K562 (cell line): Measurements from ENCODE around the gene HSD17B13. TPM values are rescaled to one million over a fixed set of nuclear protein-coding genes. Genes with fewer than 3 reads are reported as not detected.

ENCODE experiments used
- ATAC-seq: fragments of 200-7000 bp; cut with Tn5 transposase; 3 replicates; pipeline ENCODE4 v1.9.1; 2020; ENCODE audit warnings: moderate library complexity
- BruUV-seq: library from RNA; stranded (reverse); fragments of 400-500 nt; replicated peaks from 2 replicates; lab custom pipeline; 2021; lab: Mats Ljungman, UMichigan
- CTCF ChIA-PET: fragments of 300-600 bp; formaldehyde crosslinking; extraction: SDS; loops from one replicate; lab custom pipeline; 2021; ENCODE audit warnings: low intra/inter-chr PET ratio; lab: Yijun Ruan, JAX
- POLR2A ChIA-PET: fragments of 300-600, 350-650 bp; sonication (Branson Sonifier 250); formaldehyde crosslinking; extraction: SDS; loops from one replicate; lab custom pipeline; 2021; ENCODE audit warnings: antibody characterized with exemption, inconsistent platforms; lab: Yijun Ruan, JAX
- DNase-seq, 4 experiments: peaks; one replicate each; pipeline versions ENCODE4 v3.0.0 to v3.0.0-alpha.2; 2011 to 2018; ENCODE audit warnings: low spot score in 3 of 4, mixed read lengths in 3 of 4; ENCODE audit errors: extremely low read depth in 1 of 4
- FAIRE-seq: peaks from 2 replicates; lab custom pipeline; 2011; peaks lifted over from hg19 to GRCh38; lab: Jason Lieb, UNC
- H2AFZ ChIP-seq: 2 replicates; pipeline ENCODE4 v1.6.0; 2011; ENCODE audit warnings: low read depth, low read length, control low read depth, inconsistent platforms
- H3K27ac ChIP-seq: fragments of 200-600 bp; 3 replicates; pipeline ENCODE4 v1.8.0; 2011; ENCODE audit warnings: low read depth, mild to moderate bottlenecking, control low read depth, inconsistent platforms, low read length, moderate library complexity, mixed read lengths; ENCODE audit errors: extremely low read depth
- H3K27me3 ChIP-seq, 2 experiments: fragments of 300-600 bp in 1 of 2; 2 replicates in 1 of 2; 3 replicates in 1 of 2; pipeline versions ENCODE4 v1.6.0 to v1.8.0; 2011; ENCODE audit warnings: inconsistent platforms in 2 of 2, low read length in 2 of 2, mild to moderate bottlenecking in 1 of 2, mixed read lengths in 1 of 2, moderate library complexity in 1 of 2; ENCODE audit not compliant: control insufficient read depth in 2 of 2, insufficient read depth in 2 of 2
- H3K36me3 ChIP-seq: fragments of 300-600 bp; 3 replicates; pipeline ENCODE4 v1.8.0; 2011; ENCODE audit warnings: mild to moderate bottlenecking, low read length, inconsistent platforms; ENCODE audit not compliant: control insufficient read depth, insufficient read depth
- H3K4me1 ChIP-seq, 2 experiments: fragments of 200-600 bp in 1 of 2; replicated peaks in 1 of 2; 2 replicates in 1 of 2; 3 replicates in 1 of 2; pipeline versions ENCODE4 v1.5.1 to v1.8.0; 2011; ENCODE audit warnings: inconsistent platforms in 2 of 2, low read length in 2 of 2, mild to moderate bottlenecking in 1 of 2, mixed read lengths in 1 of 2, moderate library complexity in 1 of 2; ENCODE audit not compliant: control insufficient read depth in 2 of 2, insufficient read depth in 2 of 2
- H3K4me2 ChIP-seq: 2 replicates; pipeline ENCODE4 v1.6.1; 2011; ENCODE audit warnings: low read length, control low read depth, inconsistent platforms, mixed read lengths; ENCODE audit not compliant: insufficient read depth
- H3K4me3 ChIP-seq: fragments of 200-600 bp; sonication (generic), shearing (Covaris generic); 2 replicates; pipeline ENCODE4 v1.5.1; 2016; ENCODE audit warnings: control low read depth, inconsistent platforms
- H3K79me2 ChIP-seq: fragments of 200-600 bp; 3 replicates; pipeline ENCODE4 v1.8.0; 2011; ENCODE audit warnings: low read length, inconsistent platforms; ENCODE audit not compliant: control insufficient read depth, insufficient read depth
- H3K9ac ChIP-seq, 2 experiments: 2 replicates each; pipeline versions ENCODE4 v1.6.0 to v1.6.1; 2011; ENCODE audit warnings: low read depth in 2 of 2, low read length in 2 of 2, control low read depth in 1 of 2, inconsistent platforms in 1 of 2, mild to moderate bottlenecking in 1 of 2, mixed read lengths in 1 of 2; ENCODE audit not compliant: insufficient read depth in 1 of 2
- H3K9me1 ChIP-seq: one replicate; pipeline ENCODE4 v1.6.0; 2011; ENCODE audit warnings: inconsistent platforms, mild to moderate bottlenecking, low read length, moderate library complexity; ENCODE audit not compliant: control insufficient read depth, insufficient read depth
- H3K9me3 ChIP-seq: replicated peaks from 2 replicates; pipeline ENCODE4 v1.5.1; 2011; ENCODE audit warnings: low read depth, low read length, inconsistent platforms; ENCODE audit not compliant: control insufficient read depth, insufficient read depth
- H4K20me1 ChIP-seq: replicated peaks from 2 replicates; pipeline ENCODE4 v1.6.1; 2011; ENCODE audit warnings: low read length, inconsistent platforms, mixed read lengths; ENCODE audit not compliant: control insufficient read depth, insufficient read depth
- CSDE1 ChIP-seq, 2 experiments: fragments of 450-650 bp; IDR thresholded peaks; 2 replicates each; pipeline ENCODE4 v1.6.1; 2016; ENCODE audit warnings: mild to moderate bottlenecking in 1 of 2
- ELK3 ChIP-seq: fragments of 450-650 bp; formaldehyde crosslinking; IDR thresholded peaks from 2 replicates; pipeline ENCODE4 v1.4.0; 2020; ENCODE audit warnings: mild to moderate bottlenecking
- PPARD ChIP-seq: fragments of 250-450 bp; sonication (Bioruptor Pico); IDR thresholded peaks from 2 replicates; pipeline ENCODE4 v1.8.0; 2022; ENCODE audit warnings: inconsistent platforms, mild to moderate bottlenecking, moderate library complexity
- SRF ChIP-seq, 2 experiments: fragments of 250-450, 450-650 bp in 1 of 2; sonication (Bioruptor Pico) in 1 of 2; sonication (generic) in 1 of 2; formaldehyde crosslinking; IDR thresholded peaks; 2 replicates each; pipeline versions ENCODE4 v1.5.0 to v1.5.1; 2020 to 2022; ENCODE audit warnings: mild to moderate bottlenecking in 1 of 2, missing genetic modification reagents in 1 of 2
- STAT5A ChIP-seq: IDR thresholded peaks from 2 replicates; pipeline ENCODE4 v1.6.1; 2012; ENCODE audit warnings: low read length, inconsistent platforms, borderline replicate concordance
- ZNF699 ChIP-seq: fragments of 250-450 bp; sonication (Bioruptor Pico); IDR thresholded peaks from 2 replicates; pipeline ENCODE4 v1.8.0; 2021; ENCODE audit warnings: mild to moderate bottlenecking, moderate library complexity; ENCODE audit not compliant: insufficient replicate concordance
- WGBS: fragments of 100-300 bp; shearing (Covaris generic); methylation state at CpG from one replicate; pipeline ENCODE4 v1.1.6; 2016; ENCODE audit warnings: low coverage, mixed read lengths; ENCODE audit not compliant: insufficient coverage; ENCODE audit errors: missing lambda C conversion rate; 5-methylcytosine and 5-hydroxymethylcytosine counted together
- in situ Hi-C: fragments of 300-500 bp; cut with MboI; formaldehyde crosslinking; loops from 4 replicates; pipeline ENCODE4 v1.15.0; 2018; ENCODE audit warnings: inconsistent platforms, mixed read lengths
- intact Hi-C: fragments of 100-400 bp; cut with micrococcal nuclease; formaldehyde crosslinking; loops from 2 replicates; pipeline ENCODE4 v1.14.2; 2022
- polyA plus RNA-seq, 8 experiments: library from polyadenylated mRNA; depleted of rRNA in 4 of 8; stranded (reverse) in 5 of 8; unstranded in 3 of 8; fragments of >200 nt; fragmentation: Nextera tagmentation in 2 of 8; fragmentation: Illumina TruSeq in 1 of 8; extraction: Ambion mirVana in 2 of 8; extraction: Trizol in 1 of 8; gene quantifications; 2 replicates each; pipeline versions ENCODE4 v1.2.1 to v1.2.3, GENCODE V29; 2011 to 2014; ENCODE audit warnings: inconsistent platforms in 1 of 8, missing spikeins in 1 of 8
- total RNA-seq, 7 experiments: library from RNA; depleted of rRNA in 6 of 7; stranded (reverse); fragments of >200 nt in 6 of 7; fragmentation: Illumina TruSeq in 2 of 7; extraction: Trizol in 2 of 7; gene quantifications; 2 replicates each; pipeline versions ENCODE4 v1.2.1 to v1.2.3, GENCODE V29; 2011 to 2021; ENCODE audit warnings: low replicate concordance in 1 of 7
- TF ChIP-seq, protein P1 (sequence below): fragments of 450-650 bp; IDR thresholded peaks from 2 replicates; pipeline ENCODE4 v1.6.1; 2016; ENCODE audit warnings: low read depth

HSD17B13 gene
- total and polyA plus RNA-seq, 9 of the 15 experiments (the other 6 are each of a cell fraction or from before 2014, with no cell fraction given): 0.05 to 0.36 (median 0.29) TPM

- peak; percentile 19 for FAIRE-seq
These were observed 11.9 kb downstream of the HSD17B13 start for GRCh38 chr4:87310691-87311335.

DNA sequence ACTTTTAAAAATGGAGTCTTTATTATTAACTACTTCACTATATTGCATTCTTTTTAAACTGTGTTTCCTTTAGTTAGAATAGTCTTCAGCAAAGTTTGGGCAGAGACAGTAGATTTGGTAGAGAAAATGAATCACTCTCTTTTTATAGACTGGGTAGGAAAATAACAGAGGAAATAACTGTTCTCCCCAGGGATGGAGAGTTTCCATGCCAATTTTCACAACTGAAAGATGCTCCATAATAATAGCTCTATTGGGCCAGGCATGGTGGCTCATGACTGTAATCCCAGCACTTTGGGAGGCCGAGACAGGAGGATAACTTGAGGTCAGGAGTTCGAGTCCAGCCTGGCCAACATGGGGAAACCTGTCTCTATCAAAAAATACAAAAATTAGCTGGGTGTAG is 13.1 kb downstream of the HSD17B13 start:
- no peaks in the 10 kb centered on the region for H3K9me1 ChIP-seq
- CTCF ChIA-PET: no interaction called here
- H2AFZ ChIP-seq: no peak overlapping the region
- ATAC-seq (no peak), FAIRE-seq (no peak), DNase-seq (no peak)
- BruUV-seq: no TSS peak
- H3K27ac ChIP-seq: no peak overlapping the region
- no peaks in the 10 kb centered on the region for H3K9me3 ChIP-seq
- H3K36me3 ChIP-seq: no peaks in the 10 kb centered on the region
- H3K9ac ChIP-seq: no peak overlapping the region
- H3K27me3 ChIP-seq: no peaks in the 10 kb centered on the region; a peak in 1 of 5 replicates
- in situ Hi-C loops: no loop called here
- no peaks in the 10 kb centered on the region for H3K79me2 ChIP-seq
- POLR2A ChIA-PET: interaction anchor here (1.2 kb wide), 1 partner anchor 13 kb away, joined by 3 read pairs; the partner anchor contains the start of gene HSD17B13
- H4K20me1 ChIP-seq: no peaks in the 10 kb centered on the region
- intact Hi-C loops: no loop called here
- H3K4me1 ChIP-seq: no peaks in the 10 kb centered on the region
- H3K4me3 ChIP-seq: no peak overlapping the region
- WGBS: 43% methylated on average over 2 of the region's 2 CpGs
- H3K4me2 ChIP-seq: no peak overlapping the region
- TF ChIP-seq ELK3 (CRISPR knock-in tag) (no peak), CSDE1 (IDR thresholded peaks at IDR 0.05) (no peak), PPARD (CRISPR knock-in tag) (no peak)
- TF ChIP-seq, protein P1, sequence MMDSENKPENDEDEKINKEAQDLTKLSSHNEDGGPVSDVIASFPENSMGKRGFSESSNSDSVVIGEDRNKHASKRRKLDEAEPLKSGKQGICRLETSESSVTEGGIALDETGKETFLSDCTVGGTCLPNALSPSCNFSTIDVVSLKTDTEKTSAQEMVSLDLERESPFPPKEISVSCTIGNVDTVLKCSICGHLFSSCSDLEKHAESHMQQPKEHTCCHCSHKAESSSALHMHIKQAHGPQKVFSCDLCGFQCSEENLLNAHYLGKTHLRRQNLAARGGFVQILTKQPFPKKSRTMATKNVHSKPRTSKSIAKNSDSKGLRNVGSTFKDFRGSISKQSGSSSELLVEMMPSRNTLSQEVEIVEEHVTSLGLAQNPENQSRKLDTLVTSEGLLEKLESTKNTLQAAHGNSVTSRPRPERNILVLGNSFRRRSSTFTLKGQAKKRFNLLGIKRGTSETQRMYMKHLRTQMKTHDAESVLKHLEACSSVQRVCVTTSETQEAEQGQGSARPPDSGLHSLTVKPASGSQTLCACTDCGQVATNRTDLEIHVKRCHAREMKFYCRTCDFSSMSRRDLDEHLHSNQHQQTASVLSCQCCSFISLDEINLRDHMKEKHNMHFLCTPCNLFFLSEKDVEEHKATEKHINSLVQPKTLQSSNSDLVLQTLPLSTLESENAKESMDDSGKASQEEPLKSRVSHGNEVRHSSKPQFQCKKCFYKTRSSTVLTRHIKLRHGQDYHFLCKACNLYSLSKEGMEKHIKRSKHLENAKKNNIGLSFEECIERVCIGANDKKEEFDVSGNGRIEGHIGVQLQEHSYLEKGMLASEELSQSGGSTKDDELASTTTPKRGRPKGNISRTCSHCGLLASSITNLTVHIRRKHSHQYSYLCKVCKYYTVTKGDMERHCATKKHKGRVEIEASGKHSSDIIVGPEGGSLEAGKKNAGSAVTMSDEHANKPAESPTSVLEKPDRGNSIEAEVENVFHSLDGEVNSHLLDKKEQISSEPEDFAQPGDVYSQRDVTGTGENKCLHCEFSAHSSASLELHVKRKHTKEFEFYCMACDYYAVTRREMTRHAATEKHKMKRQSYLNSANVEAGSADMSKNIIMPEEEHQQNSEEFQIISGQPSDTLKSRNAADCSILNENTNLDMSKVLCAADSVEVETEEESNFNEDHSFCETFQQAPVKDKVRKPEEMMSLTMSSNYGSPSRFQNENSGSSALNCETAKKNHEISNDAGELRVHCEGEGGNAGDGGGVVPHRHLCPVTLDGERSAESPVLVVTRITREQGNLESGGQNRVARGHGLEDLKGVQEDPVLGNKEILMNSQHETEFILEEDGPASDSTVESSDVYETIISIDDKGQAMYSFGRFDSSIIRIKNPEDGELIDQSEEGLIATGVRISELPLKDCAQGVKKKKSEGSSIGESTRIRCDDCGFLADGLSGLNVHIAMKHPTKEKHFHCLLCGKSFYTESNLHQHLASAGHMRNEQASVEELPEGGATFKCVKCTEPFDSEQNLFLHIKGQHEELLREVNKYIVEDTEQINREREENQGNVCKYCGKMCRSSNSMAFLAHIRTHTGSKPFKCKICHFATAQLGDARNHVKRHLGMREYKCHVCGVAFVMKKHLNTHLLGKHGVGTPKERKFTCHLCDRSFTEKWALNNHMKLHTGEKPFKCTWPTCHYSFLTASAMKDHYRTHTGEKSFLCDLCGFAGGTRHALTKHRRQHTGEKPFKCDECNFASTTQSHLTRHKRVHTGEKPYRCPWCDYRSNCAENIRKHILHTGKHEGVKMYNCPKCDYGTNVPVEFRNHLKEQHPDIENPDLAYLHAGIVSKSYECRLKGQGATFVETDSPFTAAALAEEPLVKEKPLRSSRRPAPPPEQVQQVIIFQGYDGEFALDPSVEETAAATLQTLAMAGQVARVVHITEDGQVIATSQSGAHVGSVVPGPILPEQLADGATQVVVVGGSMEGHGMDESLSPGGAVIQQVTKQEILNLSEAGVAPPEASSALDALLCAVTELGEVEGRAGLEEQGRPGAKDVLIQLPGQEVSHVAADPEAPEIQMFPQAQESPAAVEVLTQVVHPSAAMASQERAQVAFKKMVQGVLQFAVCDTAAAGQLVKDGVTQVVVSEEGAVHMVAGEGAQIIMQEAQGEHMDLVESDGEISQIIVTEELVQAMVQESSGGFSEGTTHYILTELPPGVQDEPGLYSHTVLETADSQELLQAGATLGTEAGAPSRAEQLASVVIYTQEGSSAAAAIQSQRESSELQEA: no peak

More at GRCh38 chr4:87310691-87311335, 11.9 kb downstream of the HSD17B13 start:
- Histone ChIP-seq H3K9me1 (no peaks in the 10 kb centered on the region), H3K4me2 (no peak overlapping the region), H3K79me2 (no peaks in the 10 kb centered on the region), H3K4me1 (no peaks in the 10 kb centered on the region), H3K9ac (no peak overlapping the region), H3K36me3 (no peaks in the 10 kb centered on the region), H2AFZ (no peak overlapping the region), H3K9me3 (no peaks in the 10 kb centered on the region), H4K20me1 (no peaks in the 10 kb centered on the region), H3K4me3 (no peak overlapping the region), H3K27ac (no peak overlapping the region), H3K27me3 (no peaks in the 10 kb centered on the region; a peak in 1 of 5 replicates)
- intact Hi-C loops: no loop called here
- in situ Hi-C loops: no loop called here
- POLR2A ChIA-PET: interaction anchor here (1.1 kb wide), 1 partner anchor 80 kb away, joined by 4 read pairs; the partner anchor contains the start of gene HSD17B11
- WGBS: 0% methylated on average over 4 of the region's 4 CpGs
- no peak; the same call in 2 of the 3 replicates for ATAC-seq
- no peak for DNase-seq
- TF ChIP-seq SRF (CRISPR knock-in tag; IDR thresholded peaks at IDR 0.05) (peak; percentile 61 to 91; a peak in 2 of 4 replicates), ZNF699 (CRISPR knock-in tag) (no peak), STAT5A (peak; percentile 16; the same call in 1 of the 2 replicates)
- CTCF ChIA-PET: no interaction called here
- BruUV-seq: no TSS peak
